Measurements from ENCODE around the gene ORM2.
A peak's percentile ranks its signal among the peaks of the same experiment; 100 is the strongest.
"Not testable (repeated sequence)": the region's sequence is repeated elsewhere in the genome, so short reads cannot be mapped to it uniquely, and the experiment has no call there.

Gene ORM2

GRCh38 chr9:114329625-114330022 is at the start of gene ORM2:
TSS of gene ORM2 (plus strand) at chr9:114329869. CDS start at chr9:114329905, 36 bp downstream.
- DNase-seq (ENCODE audit: low spot score), result not testable (repeated sequence)

- DNase-seq (ENCODE audit: low spot score), result no peak
These were observed 48.8 kb upstream of the ORM2 start for GRCh38 chr9:114280636-114281472.

DNA sequence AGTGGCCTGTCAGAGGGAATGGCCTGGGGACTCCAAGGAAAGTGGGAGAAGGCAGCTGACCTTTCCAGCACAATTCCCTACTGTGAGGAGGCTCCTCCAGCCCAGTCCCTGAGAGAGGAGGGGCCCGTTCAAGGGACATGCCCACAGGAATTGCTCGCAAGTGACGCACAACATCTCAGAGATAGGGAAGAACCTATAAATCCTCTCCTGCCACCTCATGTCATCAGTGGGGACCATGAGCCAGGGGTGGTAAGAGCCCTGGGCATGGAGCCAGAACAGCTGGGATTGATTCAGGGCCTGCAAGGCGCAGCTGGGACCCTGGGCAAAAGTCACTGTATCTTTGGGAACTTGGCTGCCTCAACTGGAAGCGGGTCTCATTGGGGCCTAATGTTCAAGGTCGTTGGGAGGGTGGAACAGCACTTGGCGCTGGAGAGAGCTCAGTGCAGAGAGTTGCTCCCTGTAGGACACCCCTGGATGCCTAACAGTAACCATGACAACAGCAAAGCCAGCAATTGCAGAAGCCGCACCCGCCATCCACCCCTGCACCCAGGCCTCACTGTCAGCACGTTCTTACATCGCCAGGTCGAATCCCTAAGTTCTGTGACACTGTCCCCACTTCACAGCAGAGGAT is 48.1 kb upstream of the ORM2 start:
- DNase-seq (ENCODE audit: low spot score), result no peak

DNA sequence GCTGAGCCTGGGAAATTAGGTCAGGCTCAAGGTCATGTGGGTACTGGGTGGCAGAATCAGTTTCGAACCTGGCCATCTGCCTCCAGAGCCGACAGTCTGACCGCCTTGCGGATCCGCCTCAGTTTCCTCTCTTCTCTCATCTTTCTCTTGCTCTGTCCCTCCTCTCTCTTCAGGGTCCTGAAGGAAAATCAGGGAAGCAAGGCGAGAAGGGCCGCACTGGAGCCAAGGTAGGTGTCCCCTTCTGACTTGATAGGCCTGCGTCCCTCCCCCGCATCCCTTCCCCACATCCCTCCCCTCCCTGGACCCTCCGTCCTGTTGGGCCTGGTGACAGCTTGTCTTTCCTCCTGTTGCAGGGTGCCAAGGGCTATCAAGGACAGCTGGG is 47.6 kb upstream of the ORM2 start:
- no peak for DNase-seq (ENCODE audit: low spot score)

DNA sequence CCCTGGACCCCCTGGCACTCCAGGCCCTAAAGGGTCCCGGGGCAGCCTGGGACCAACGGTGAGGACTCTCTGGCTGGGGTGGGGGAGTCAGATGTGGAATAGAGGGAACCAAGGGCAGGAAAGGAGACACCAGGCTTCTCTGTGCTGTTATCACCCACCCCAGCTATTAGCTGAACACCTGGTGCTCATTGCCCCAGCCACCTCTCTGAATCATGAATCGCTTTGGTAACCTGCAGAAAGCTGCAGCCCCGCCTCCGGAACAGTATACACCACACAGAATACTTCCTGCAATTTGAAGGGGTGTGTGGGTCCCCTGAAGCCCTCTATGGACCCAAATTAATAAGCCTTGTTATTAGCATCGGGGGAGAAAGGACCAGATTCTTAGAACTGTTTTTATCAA is 47.2 kb upstream of the ORM2 start:
- no peak for DNase-seq (ENCODE audit: low spot score)

DNA sequence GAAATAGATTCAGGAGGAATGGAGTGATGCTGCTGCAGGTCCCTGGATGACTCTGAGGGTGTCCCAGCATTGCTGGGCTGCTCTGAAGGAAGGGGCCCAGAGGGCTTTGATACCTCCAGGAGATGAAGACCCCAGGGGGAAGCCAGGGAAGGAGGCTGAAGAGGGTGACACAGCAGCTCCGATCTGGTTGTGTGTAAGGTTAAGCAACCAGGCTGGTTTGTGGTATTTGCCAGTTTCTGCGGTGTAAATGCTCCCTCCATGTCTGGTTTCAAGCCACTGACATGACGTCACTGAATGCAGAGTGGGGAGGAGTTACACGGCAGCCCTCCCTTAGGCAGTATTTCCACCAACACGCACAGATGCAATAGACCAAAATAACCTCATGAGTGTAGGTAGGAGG is 46.7 kb upstream of the ORM2 start:
- no peak for DNase-seq (ENCODE audit: low spot score)

- no peak for DNase-seq (ENCODE audit: low spot score)
These were observed 46.0 kb upstream of the ORM2 start for GRCh38 chr9:114283551-114284111.

DNA sequence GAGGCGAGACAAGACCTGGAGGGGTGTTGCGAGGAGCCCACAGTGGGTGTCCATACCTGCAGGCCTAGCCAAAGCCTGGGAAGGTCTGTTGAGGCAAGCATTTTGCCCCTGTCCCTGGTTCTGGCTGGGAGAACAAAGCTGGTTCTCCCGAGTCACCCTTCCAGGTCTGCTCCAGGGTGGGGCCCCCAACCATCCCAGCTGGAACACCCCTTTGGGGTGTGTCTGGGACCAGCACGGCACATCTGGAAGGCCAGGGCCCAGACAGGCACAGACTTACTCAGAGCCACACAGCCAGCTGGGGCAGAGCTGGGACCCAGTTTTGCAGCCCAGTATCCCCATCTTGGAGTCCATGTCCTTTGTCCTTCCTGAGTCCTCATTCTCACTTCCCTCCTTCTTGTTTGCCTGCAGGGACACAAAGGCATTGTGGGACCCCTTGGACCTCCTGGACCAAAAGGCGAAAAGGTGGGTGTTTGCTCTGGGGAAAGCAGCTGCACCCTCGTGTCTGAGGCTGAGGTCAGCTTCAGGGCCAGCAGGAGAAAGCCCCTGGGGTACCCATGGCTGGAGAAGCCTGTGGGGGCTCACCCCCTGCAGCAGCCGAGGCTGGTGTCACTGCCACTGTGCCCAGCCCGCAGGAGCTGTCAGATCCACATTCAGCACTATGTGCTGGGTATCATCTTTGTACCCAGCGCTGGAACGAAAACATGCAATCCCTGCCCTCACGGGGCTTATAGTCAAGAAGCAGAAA is 45.2 kb upstream of the ORM2 start:
- DNase-seq (ENCODE audit: low spot score), result no peak

GRCh38 chr9:114285166-114285867 is 44.4 kb upstream of the ORM2 start:
- no peak for DNase-seq (ENCODE audit: low spot score)

DNA sequence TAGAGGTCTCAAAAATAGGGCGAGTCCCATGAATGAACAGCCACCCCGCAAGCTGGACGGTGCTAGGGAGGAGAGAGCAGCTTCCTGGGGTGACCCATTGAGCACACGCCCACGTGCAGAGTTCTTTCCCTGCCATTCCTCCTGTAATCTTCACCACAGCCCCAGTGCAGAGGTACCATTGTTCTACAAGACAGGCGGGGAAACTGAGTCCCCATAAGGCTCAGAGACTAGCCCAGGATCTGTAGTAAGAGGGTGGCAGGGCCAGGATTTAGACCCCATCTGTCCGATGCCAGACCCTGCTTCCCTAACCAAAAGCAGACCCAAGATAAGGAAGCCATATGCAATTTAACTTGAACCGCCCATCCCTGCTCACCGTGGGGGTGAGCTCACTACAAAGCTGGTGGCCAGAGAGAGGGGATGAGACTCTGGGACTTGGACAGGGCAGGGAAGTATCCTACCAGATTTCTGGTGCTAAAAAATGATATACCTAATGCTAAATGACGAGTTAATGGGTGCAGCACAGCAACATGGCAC is 43.5 kb upstream of the ORM2 start:
- no peak for DNase-seq (ENCODE audit: low spot score)

- DNase-seq (ENCODE audit: low spot score), result no peak
These were observed 42.5 kb upstream of the ORM2 start for GRCh38 chr9:114287001-114287762.

- no peak for DNase-seq (ENCODE audit: low spot score)
These were observed 41.9 kb upstream of the ORM2 start for GRCh38 chr9:114287763-114288192.

GRCh38 chr9:114288193-114289091 is 41.2 kb upstream of the ORM2 start:
- no peak for DNase-seq (ENCODE audit: low spot score)

DNA sequence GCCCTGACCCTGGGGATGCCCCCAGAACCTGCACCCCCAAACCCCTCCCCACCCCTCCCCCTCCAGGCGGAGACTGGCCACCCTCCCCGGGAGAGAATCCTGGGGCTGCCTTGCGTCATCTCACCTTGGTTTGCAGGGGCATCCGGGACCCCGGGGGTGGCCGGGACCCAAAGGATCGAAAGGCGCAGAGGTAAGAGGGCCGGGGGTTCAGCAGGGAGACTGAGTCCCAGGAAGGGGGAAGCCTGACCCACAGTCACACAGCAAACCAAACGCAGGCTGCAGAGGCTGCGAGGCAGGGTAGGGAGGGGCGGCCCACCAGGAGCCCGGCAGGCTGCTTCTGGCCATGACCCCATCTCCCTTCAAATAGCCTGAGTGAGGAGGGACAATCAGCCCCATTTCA is 40.6 kb upstream of the ORM2 start:
- no peak for DNase-seq (ENCODE audit: low spot score)

DNA sequence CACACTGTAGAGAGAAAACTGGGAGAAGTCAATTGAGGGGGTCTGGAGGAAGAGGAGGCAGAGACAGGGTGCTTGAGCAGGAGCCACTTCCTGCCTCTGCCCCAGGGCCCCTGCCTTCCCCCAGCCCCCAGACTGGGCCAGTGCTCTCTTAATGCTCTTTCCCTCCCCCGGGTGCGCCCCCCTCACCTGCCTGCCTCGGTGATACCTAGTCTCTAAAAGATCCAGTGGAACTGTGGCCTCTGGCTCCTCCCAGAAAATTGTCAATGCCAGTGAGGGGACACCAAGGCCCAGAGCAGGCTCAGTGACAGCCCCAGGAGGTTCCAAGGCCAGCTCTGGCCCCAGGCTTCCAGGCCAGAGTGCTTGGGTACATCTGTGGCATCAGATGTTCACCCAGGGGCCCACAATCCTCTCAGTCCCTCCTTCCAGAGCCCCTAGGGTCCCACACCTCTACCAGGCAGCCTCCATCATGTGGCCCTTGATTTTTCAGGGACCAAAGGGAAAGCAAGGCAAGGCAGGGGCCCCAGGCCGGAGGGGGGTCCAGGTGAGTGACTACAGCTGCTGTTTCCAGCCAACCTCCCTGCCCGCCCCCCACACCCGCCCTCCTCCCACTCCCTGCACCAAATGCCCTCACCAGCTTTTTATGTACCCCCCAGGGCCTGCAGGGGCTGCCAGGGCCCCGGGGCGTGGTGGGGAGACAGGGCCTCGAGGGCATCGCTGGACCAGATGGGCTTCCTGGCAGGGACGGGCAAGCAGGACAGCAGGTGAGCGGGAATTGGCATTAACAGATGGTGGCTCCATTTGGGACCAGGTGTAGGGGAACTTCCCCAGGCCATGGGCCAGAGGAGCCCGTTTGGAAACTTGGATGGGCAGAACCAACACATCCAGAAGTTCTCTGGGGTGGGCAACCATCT is 39.8 kb upstream of the ORM2 start:
- no peak for DNase-seq (ENCODE audit: low spot score)

DNA sequence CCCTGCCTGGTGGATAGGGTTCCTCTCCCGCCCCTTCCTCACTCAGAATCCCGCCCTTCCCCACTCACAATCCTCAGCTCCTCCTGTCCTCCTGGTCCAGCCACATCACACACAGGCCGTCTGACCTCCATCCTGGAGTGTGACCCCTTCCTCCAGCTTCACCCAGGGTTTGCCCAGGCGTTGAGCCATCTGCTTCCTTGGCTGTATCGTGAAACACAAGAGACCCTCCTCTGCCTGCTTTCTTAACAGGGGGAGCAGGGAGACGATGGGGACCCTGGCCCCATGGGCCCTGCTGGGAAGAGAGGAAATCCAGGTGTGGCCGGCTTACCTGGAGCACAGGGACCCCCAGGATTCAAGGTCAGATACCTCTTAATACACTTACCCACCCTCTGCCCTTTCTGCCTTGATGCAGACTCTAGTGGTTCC is 39.1 kb upstream of the ORM2 start:
- no peak for DNase-seq (ENCODE audit: low spot score)

DNA sequence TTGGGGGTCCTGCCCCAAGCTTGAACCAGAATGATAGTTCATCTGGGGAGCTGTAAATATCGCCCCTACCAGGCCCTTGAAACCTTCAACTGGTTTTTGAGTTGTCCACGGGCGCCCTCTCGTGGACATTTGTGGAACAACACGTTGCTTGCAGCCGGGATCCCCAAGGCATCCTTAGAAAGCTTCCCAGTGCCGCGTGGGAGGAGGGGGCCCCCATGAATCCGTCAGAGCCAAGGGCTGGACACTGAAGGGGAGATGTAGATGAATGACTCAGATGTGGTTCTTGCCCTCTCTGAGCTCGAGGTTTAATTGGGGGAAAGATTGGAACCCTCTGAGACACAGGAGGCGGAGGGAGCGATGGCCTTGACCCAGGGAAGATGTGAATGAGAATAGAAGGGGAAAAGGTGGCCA is 38.6 kb upstream of the ORM2 start:
- DNase-seq (ENCODE audit: low spot score), result peak; percentile 54

- DNase-seq (ENCODE audit: low spot score), result no peak
These were observed 37.6 kb upstream of the ORM2 start for GRCh38 chr9:114291886-114292590.

All from CD4-positive, alpha-beta T cell treated with Interleukin-6 at 100 ng/mL for 8 hours (primary cell).